Activated T-cell treated with anti-CD3 and anti-CD28 coated beads for 48 hours (primary cell): ENCODE results near the gene ORM1.

Experiments
- DNase-seq: peaks from one replicate; pipeline ENCODE4 v3.0.0-alpha.2; 2020; ENCODE audit warnings: low read depth

Gene ORM1

GRCh38 chr9:114367366-114367765, 44.5 kb downstream of the ORM1 start:
- DNase-seq = no peak

GRCh38 chr9:114367772-114368569, 45.1 kb downstream of the ORM1 start:
- no peak for DNase-seq

- DNase-seq = no peak
These were observed 46.6 kb downstream of the ORM1 start for GRCh38 chr9:114369216-114370130.

GRCh38 chr9:114370251-114370967, 47.5 kb downstream of the ORM1 start:
- DNase-seq = no peak

GRCh38 chr9:114370968-114371320, 48.0 kb downstream of the ORM1 start:
- DNase-seq = no peak

- DNase-seq = no peak
These were observed 48.5 kb downstream of the ORM1 start for GRCh38 chr9:114371343-114371944.

GRCh38 chr9:114371973-114372917, 49.3 kb downstream of the ORM1 start:
- DNase-seq = no peak

GRCh38 chr9:114372921-114373448, 50.1 kb downstream of the ORM1 start:
- DNase-seq = peak; percentile 74

- DNase-seq = no peak
These were observed 51.2 kb downstream of the ORM1 start for GRCh38 chr9:114373960-114374730.

GRCh38 chr9:114374936-114375335, 52.0 kb downstream of the ORM1 start:
- DNase-seq = no peak

GRCh38 chr9:114375386-114376175, 52.7 kb downstream of the ORM1 start:
- no peak for DNase-seq
